ENCODE data around the gene PTPRM.

DNA sequence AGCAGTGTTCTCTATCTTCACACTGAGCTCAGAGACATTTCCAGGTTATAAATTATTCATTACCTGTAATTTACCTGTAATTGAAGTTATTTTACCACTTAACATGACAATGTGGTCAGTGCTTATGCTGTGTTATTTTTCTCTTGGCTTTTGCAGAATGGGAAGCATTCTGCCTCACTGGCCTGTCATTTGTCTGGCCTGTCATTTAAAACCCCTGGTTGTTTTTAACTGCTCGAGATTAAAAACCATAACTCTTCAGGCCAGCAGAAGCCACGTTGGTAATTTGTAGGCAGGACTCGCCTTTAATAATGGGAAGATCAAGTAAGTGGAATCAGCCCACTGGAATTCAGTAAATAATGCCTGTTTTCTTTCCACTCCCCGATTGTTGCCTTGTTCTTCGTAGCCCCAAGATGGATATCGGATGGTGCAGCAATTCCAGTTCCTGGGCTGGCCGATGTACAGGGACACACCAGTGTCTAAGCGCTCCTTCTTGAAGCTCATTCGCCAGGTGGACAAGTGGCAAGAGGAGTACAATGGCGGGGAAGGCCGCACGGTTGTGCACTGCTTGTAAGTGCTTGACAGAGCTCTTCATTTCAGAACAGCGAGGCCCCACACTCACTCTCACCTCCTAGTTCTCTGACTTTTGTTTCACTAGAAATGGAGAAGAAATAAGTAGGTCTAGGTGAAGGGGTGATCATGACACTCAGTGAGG is 819.7 kb downstream of the PTPRM start:
- TF ChIP-seq, protein P1, sequence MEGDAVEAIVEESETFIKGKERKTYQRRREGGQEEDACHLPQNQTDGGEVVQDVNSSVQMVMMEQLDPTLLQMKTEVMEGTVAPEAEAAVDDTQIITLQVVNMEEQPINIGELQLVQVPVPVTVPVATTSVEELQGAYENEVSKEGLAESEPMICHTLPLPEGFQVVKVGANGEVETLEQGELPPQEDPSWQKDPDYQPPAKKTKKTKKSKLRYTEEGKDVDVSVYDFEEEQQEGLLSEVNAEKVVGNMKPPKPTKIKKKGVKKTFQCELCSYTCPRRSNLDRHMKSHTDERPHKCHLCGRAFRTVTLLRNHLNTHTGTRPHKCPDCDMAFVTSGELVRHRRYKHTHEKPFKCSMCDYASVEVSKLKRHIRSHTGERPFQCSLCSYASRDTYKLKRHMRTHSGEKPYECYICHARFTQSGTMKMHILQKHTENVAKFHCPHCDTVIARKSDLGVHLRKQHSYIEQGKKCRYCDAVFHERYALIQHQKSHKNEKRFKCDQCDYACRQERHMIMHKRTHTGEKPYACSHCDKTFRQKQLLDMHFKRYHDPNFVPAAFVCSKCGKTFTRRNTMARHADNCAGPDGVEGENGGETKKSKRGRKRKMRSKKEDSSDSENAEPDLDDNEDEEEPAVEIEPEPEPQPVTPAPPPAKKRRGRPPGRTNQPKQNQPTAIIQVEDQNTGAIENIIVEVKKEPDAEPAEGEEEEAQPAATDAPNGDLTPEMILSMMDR (conservative IDR thresholded peaks at IDR 0.05; ENCODE audit: low read length) = no peak
- no peak for TF ChIP-seq EZH2phosphoT487 (IDR thresholded peaks at IDR 0.05; ENCODE audit: borderline replicate concordance)

Measured in Loucy (cell line).